GM18907 (cell line): ENCODE results near the gene FES.
"Not testable (repeated sequence)": the region's sequence is repeated elsewhere in the genome, so short reads cannot be mapped to it uniquely, and the experiment has no call there.

Experiments used
- ATAC-seq: cut with Tn5 transposase; IDR thresholded peaks from one replicate; pipeline ENCODE4 v1.9.1; 2021; ENCODE audit warnings: mild to moderate bottlenecking, moderate library complexity; ENCODE audit not compliant: unreplicated experiment

Gene FES

DNA sequence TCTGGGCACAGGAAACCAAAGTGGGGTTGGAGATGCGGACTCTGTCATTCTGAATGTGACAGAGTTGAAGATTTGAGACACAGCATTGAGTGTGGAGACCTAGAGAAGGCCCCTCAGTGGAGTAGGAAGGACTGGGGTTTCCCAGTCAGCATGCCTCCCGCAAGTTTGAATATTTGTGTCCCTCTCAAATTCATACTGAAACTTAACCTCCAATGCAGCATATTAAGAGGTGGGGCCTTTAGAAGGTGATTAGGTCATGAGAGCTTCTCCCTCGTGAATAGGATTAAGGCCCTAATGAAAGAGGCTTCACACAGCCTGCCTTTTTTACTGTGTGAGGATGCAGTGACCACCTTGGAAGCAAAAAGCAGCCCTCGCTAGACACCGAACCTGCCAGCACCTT, 40.1 kb downstream of the FES start:
- peak; percentile 74 for ATAC-seq

GRCh38 chr15:90926766-90927165, 42.5 kb downstream of the FES start:
- not testable (repeated sequence) for ATAC-seq

GRCh38 chr15:90928106-90928505, 43.8 kb downstream of the FES start:
- not testable (repeated sequence) for ATAC-seq

- no peak for ATAC-seq
Observed at GRCh38 chr15:90929246-90930019, 45.1 kb downstream of the FES start.

GRCh38 chr15:90930861-90931574, 46.7 kb downstream of the FES start:
- no peak for ATAC-seq

- ATAC-seq, result no peak
Observed at GRCh38 chr15:90931575-90931827, 47.2 kb downstream of the FES start.

- peak; percentile 54 for ATAC-seq
Observed at GRCh38 chr15:90931828-90932659, 47.7 kb downstream of the FES start, which contains the start of gene HDDC3. TSS of gene HDDC3 (minus strand) at chr15:90932549. CDS start at chr15:90932540, 9 bp downstream.

DNA sequence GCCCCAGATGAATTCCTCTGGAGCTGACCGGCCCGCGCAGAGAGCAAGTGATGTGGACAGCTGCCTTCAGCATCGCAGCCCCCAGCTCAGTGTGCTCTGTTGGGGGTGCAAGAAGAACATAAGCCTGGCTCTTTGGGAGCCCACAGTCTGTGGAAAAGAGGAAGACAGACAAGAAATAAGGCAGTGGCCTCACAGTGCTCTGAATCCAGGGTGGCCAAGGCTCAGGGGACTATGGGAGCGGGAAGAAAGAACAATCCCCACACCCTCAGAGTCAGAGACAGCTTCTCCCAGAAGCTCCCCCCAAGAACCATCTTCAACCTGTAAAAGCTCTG, 48.3 kb downstream of the FES start:
- no peak for ATAC-seq

- no peak for ATAC-seq
Observed at GRCh38 chr15:90933301-90933700, 49.0 kb downstream of the FES start.

DNA sequence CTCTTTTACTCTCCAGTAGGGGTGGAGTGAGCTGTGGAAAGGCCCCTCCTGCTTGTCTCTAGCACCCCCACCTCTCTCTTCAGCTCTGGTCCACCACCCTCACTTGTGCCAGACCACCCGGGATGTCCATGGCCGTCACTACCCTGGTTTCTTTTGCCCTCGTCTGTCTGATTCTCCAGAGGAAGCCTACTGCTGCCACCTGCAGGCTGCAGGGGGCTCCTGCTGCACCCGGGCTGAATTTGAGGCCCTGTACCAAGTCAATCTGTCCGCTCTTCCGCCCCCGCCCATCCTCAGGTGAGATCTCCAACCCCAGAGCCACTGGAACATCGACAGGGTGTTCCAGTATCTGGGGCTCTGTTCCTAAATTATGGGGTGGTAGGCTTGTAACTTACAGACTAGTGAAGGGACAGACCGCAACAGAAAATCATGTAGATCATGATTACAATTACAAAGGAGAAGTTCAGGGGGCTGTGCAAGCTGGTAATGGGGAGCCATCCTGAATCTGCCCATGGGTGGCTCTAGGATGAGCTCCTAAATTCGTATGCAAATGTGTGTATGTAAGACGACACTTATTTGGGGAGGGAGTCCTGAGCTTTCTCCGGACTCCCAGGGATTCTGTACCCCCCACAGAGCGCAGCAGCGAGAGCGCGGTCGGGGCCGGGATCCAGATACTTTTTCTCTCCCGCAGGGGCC, 50.1 kb downstream of the FES start:
- peak; percentile 38 for ATAC-seq

DNA sequence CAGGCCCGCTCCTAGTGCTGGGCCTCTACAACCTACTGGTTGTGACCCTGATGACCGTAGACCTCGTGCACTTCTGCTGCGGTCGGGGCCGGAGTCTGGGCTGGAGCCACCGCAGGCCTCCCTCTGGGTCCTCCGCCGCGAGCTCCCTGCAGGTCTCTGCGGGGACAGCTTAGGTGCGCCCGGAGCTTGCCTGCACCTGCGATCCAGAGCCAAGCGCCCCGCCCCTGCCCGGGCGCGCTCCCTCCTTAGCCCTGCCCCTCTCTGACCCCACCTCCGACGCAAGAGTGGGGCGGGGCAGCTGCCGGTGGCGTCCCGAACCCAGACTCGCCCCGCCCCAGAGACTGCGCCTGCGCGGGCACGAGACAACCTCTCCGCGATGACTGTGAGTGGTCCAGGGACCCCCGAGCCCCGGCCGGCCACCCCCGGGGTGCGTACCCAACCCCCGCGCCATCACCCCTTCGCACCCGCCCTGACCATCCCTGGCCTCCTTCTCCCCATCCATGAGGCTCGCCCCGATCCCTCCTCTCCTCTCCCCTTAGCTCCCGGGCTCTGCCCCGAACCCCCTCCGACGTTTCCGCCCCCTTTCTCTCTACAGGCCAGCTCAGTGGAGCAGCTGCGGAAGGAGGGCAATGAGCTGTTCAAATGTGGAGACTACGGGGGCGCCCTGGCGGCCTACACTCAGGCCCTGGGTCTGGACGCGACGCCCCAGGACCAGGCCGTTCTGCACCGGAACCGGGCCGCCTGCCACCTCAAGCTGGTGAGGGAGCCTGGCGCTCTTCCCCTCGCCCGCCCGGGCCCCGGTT, 50.8 kb downstream of the FES start, which contains the start of gene UNC45A:
TSS of gene UNC45A (plus strand) at position 337 of the 803 bp plus-strand sequence. CDS start at position 377, 40 bp downstream.
- peak; percentile 67 for ATAC-seq

- ATAC-seq, result no peak
Observed at GRCh38 chr15:90936823-90937222, 52.5 kb downstream of the FES start.

DNA sequence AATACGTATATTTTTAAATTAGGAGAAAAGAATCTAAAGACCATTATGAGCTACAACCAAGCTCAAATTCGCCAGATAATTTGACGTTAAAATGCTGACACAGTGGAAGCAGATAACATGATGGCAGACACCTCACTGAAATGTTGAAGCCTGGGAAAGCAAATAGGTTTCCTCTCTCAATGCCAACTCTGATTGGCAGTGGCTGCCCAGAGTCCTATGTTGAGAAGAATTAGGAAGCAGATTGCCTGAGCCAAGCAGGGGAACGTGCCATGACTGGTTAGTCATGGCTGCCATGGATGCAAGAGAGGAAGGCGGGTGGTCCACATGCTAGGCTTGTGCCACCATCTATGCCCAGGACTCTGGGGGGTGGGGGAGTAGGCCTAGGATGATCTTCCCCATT, 54.0 kb downstream of the FES start:
- no peak for ATAC-seq

DNA sequence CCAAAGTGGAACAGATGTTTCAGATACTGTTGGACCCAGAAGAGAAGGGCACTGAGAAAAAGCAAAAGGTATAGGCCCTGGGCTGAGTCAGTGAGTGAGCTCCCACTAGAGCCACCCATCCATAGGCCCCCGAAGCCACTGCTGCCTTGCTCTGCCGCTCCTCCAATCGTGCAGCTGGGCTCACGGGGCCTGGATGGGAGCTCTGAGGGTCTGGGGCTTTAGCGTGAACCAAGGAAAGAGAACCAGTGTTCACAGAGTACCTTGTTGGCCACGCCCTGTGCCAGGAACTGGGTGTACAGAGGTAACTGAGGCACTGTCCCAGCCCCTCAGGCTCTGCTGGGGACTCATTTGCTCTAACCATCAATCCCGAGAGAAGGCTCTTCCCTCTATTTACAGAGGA, 55.5 kb downstream of the FES start:
- no peak for ATAC-seq

DNA sequence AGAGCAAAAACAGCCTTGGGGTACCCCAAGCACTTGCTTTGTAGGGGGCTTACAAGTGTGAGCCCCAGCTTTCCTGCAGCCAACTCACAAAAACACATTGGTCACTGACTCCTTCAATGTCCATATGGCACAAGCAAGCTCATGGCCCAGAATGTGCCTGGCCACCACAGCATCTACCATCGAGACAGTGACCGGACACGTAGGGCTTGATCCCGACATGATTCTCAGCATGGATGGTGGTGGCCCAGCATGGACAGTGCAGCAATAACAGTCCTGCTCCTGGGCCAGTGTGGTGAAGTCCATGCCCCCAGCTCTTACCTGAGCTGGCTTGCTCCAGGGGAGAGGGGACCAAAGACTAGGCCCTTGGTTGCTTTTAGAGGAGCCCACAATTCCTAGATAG, 56.7 kb downstream of the FES start:
- no peak for ATAC-seq

DNA sequence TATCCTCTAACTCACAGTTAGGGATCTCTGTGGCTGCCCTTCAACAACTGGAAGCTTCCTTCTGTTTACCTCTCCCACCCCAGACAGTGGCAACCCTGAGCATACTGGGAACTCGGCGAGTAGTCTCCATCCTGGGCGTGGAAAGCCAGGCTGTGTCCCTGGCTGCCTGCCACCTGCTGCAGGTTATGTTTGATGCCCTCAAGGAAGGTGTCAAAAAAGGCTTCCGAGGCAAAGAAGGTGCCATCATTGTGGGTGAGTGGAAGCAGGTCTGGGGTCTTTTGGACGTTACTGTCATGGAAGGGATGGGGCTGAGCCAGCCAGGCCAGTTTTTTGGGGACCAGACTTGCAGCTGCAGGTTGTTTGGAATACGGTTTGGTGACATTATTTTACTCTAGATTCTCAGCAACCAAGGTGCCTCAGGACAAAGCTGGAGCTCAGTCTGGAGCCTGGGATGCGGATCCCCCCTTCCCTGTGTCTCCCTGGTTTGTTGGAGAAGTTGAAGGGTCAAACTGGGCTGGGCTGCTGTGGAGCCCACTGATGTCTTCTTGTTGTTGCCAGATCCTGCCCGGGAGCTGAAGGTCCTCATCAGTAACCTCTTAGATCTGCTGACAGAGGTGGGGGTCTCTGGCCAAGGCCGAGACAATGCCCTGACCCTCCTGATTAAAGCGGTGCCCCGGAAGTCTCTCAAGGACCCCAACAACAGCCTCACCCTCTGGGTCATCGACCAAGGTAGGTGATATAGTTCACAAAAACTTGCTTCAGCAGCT, 58.2 kb downstream of the FES start:
- ATAC-seq, result no peak

GRCh38 chr15:90945091-90945490, 60.8 kb downstream of the FES start:
- ATAC-seq, result no peak
